K562 (cell line): Measurements from ENCODE around the gene ARRB2. TPM values are rescaled to one million over a fixed set of nuclear protein-coding genes. Genes with fewer than 3 reads are reported as not detected.
A peak's percentile ranks its signal among the peaks of the same experiment; 100 is the strongest.
"Not testable (repeated sequence)": the region's sequence is repeated elsewhere in the genome, so short reads cannot be mapped to it uniquely, and the experiment has no call there.

Source experiments
- ATAC-seq: fragments of 200-7000 bp; cut with Tn5 transposase; 3 replicates; pipeline ENCODE4 v1.9.1; 2020; ENCODE audit warnings: moderate library complexity
- BruUV-seq: library from RNA; stranded (reverse); fragments of 400-500 nt; replicated peaks from 2 replicates; lab custom pipeline; 2021; lab: Mats Ljungman, UMichigan
- CTCF ChIA-PET: fragments of 300-600 bp; formaldehyde crosslinking; extraction: SDS; loops from one replicate; lab custom pipeline; 2021; ENCODE audit warnings: low intra/inter-chr PET ratio; lab: Yijun Ruan, JAX
- POLR2A ChIA-PET: fragments of 300-600, 350-650 bp; sonication (Branson Sonifier 250); formaldehyde crosslinking; extraction: SDS; loops from one replicate; lab custom pipeline; 2021; ENCODE audit warnings: antibody characterized with exemption, inconsistent platforms; lab: Yijun Ruan, JAX
- DNase-seq, 4 experiments: peaks; one replicate each; pipeline versions ENCODE4 v3.0.0 to v3.0.0-alpha.2; 2011 to 2018; ENCODE audit warnings: low spot score in 3 of 4, mixed read lengths in 3 of 4; ENCODE audit errors: extremely low read depth in 1 of 4
- FAIRE-seq: peaks from 2 replicates; lab custom pipeline; 2011; peaks lifted over from hg19 to GRCh38; lab: Jason Lieb, UNC
- H2AFZ ChIP-seq: 2 replicates; pipeline ENCODE4 v1.6.0; 2011; ENCODE audit warnings: low read depth, low read length, control low read depth, inconsistent platforms
- H3K27ac ChIP-seq: fragments of 200-600 bp; 3 replicates; pipeline ENCODE4 v1.8.0; 2011; ENCODE audit warnings: low read depth, mild to moderate bottlenecking, control low read depth, inconsistent platforms, low read length, moderate library complexity, mixed read lengths; ENCODE audit errors: extremely low read depth
- H3K27me3 ChIP-seq, 2 experiments: fragments of 300-600 bp in 1 of 2; 2 replicates in 1 of 2; 3 replicates in 1 of 2; pipeline versions ENCODE4 v1.6.0 to v1.8.0; 2011; ENCODE audit warnings: inconsistent platforms in 2 of 2, low read length in 2 of 2, mild to moderate bottlenecking in 1 of 2, mixed read lengths in 1 of 2, moderate library complexity in 1 of 2; ENCODE audit not compliant: control insufficient read depth in 2 of 2, insufficient read depth in 2 of 2
- H3K36me3 ChIP-seq: fragments of 300-600 bp; 3 replicates; pipeline ENCODE4 v1.8.0; 2011; ENCODE audit warnings: mild to moderate bottlenecking, low read length, inconsistent platforms; ENCODE audit not compliant: control insufficient read depth, insufficient read depth
- H3K4me1 ChIP-seq, 2 experiments: fragments of 200-600 bp in 1 of 2; replicated peaks in 1 of 2; 2 replicates in 1 of 2; 3 replicates in 1 of 2; pipeline versions ENCODE4 v1.5.1 to v1.8.0; 2011; ENCODE audit warnings: inconsistent platforms in 2 of 2, low read length in 2 of 2, mild to moderate bottlenecking in 1 of 2, mixed read lengths in 1 of 2, moderate library complexity in 1 of 2; ENCODE audit not compliant: control insufficient read depth in 2 of 2, insufficient read depth in 2 of 2
- H3K4me2 ChIP-seq: 2 replicates; pipeline ENCODE4 v1.6.1; 2011; ENCODE audit warnings: low read length, control low read depth, inconsistent platforms, mixed read lengths; ENCODE audit not compliant: insufficient read depth
- H3K4me3 ChIP-seq: fragments of 200-600 bp; sonication (generic), shearing (Covaris generic); 2 replicates; pipeline ENCODE4 v1.5.1; 2016; ENCODE audit warnings: control low read depth, inconsistent platforms
- H3K79me2 ChIP-seq: fragments of 200-600 bp; 3 replicates; pipeline ENCODE4 v1.8.0; 2011; ENCODE audit warnings: low read length, inconsistent platforms; ENCODE audit not compliant: control insufficient read depth, insufficient read depth
- H3K9ac ChIP-seq, 2 experiments: 2 replicates each; pipeline versions ENCODE4 v1.6.0 to v1.6.1; 2011; ENCODE audit warnings: low read depth in 2 of 2, low read length in 2 of 2, control low read depth in 1 of 2, inconsistent platforms in 1 of 2, mild to moderate bottlenecking in 1 of 2, mixed read lengths in 1 of 2; ENCODE audit not compliant: insufficient read depth in 1 of 2
- H3K9me1 ChIP-seq: one replicate; pipeline ENCODE4 v1.6.0; 2011; ENCODE audit warnings: inconsistent platforms, mild to moderate bottlenecking, low read length, moderate library complexity; ENCODE audit not compliant: control insufficient read depth, insufficient read depth
- H3K9me3 ChIP-seq: replicated peaks from 2 replicates; pipeline ENCODE4 v1.5.1; 2011; ENCODE audit warnings: low read depth, low read length, inconsistent platforms; ENCODE audit not compliant: control insufficient read depth, insufficient read depth
- H4K20me1 ChIP-seq: replicated peaks from 2 replicates; pipeline ENCODE4 v1.6.1; 2011; ENCODE audit warnings: low read length, inconsistent platforms, mixed read lengths; ENCODE audit not compliant: control insufficient read depth, insufficient read depth
- ARID1B ChIP-seq: fragments of 450-650 bp; IDR thresholded peaks from 2 replicates; pipeline ENCODE4 v1.6.1; 2016; ENCODE audit warnings: antibody characterized with exemption, mild to moderate bottlenecking, inconsistent platforms
- EHMT2 ChIP-seq: fragments of 450-650 bp; IDR thresholded peaks from 2 replicates; pipeline ENCODE4 v1.6.1; 2018; ENCODE audit warnings: antibody characterized with exemption
- HCFC1 ChIP-seq: IDR thresholded peaks from 2 replicates; pipeline ENCODE4 v1.6.1; 2012; ENCODE audit warnings: low read depth, low read length, improper control_type of control experiment
- LARP7 ChIP-seq: fragments of 450-650 bp; IDR thresholded peaks from 2 replicates; pipeline ENCODE4 v1.6.1; 2016
- MAZ ChIP-seq, 2 experiments: fragments of 450-650 bp in 1 of 2; sonication (generic) in 1 of 2; formaldehyde crosslinking; IDR thresholded peaks in 1 of 2; conservative IDR thresholded peaks in 1 of 2; 2 replicates each; pipeline versions ENCODE4 v1.4.0 to v1.5.0; 2020; ENCODE audit warnings: mild to moderate bottlenecking in 1 of 2, missing genetic modification reagents in 1 of 2
- ZNF444 ChIP-seq: fragments of 250-450 bp; sonication (Bioruptor Pico); IDR thresholded peaks from 2 replicates; pipeline ENCODE4 v1.4.0; 2020; ENCODE audit warnings: mild to moderate bottlenecking, moderate library complexity
- ZNF76 ChIP-seq: fragments of 250-450 bp; sonication (Bioruptor Pico); IDR thresholded peaks from 2 replicates; pipeline ENCODE4 v1.4.0; 2020; ENCODE audit warnings: mild to moderate bottlenecking, moderate library complexity, borderline replicate concordance
- WGBS: fragments of 100-300 bp; shearing (Covaris generic); methylation state at CpG from one replicate; pipeline ENCODE4 v1.1.6; 2016; ENCODE audit warnings: low coverage, mixed read lengths; ENCODE audit not compliant: insufficient coverage; ENCODE audit errors: missing lambda C conversion rate; 5-methylcytosine and 5-hydroxymethylcytosine counted together
- in situ Hi-C: fragments of 300-500 bp; cut with MboI; formaldehyde crosslinking; loops from 4 replicates; pipeline ENCODE4 v1.15.0; 2018; ENCODE audit warnings: inconsistent platforms, mixed read lengths
- intact Hi-C: fragments of 100-400 bp; cut with micrococcal nuclease; formaldehyde crosslinking; loops from 2 replicates; pipeline ENCODE4 v1.14.2; 2022
- polyA plus RNA-seq, 8 experiments: library from polyadenylated mRNA; depleted of rRNA in 4 of 8; stranded (reverse) in 5 of 8; unstranded in 3 of 8; fragments of >200 nt; fragmentation: Nextera tagmentation in 2 of 8; fragmentation: Illumina TruSeq in 1 of 8; extraction: Ambion mirVana in 2 of 8; extraction: Trizol in 1 of 8; gene quantifications; 2 replicates each; pipeline versions ENCODE4 v1.2.1 to v1.2.3, GENCODE V29; 2011 to 2014; ENCODE audit warnings: inconsistent platforms in 1 of 8, missing spikeins in 1 of 8
- total RNA-seq, 7 experiments: library from RNA; depleted of rRNA in 6 of 7; stranded (reverse); fragments of >200 nt in 6 of 7; fragmentation: Illumina TruSeq in 2 of 7; extraction: Trizol in 2 of 7; gene quantifications; 2 replicates each; pipeline versions ENCODE4 v1.2.1 to v1.2.3, GENCODE V29; 2011 to 2021; ENCODE audit warnings: low replicate concordance in 1 of 7
- TF ChIP-seq, protein P1 (sequence below): sonication (generic); formaldehyde crosslinking; IDR thresholded peaks from 2 replicates; pipeline ENCODE4 v1.8.0; 2022; ENCODE audit warnings: mild to moderate bottlenecking, low read depth, missing genetic modification reagents

Gene ARRB2
- total and polyA plus RNA-seq, 9 of the 15 experiments (the other 6 are each of a cell fraction or from before 2014, with no cell fraction given), result 0.79 to 15.3 (median 8.8) TPM

DNA sequence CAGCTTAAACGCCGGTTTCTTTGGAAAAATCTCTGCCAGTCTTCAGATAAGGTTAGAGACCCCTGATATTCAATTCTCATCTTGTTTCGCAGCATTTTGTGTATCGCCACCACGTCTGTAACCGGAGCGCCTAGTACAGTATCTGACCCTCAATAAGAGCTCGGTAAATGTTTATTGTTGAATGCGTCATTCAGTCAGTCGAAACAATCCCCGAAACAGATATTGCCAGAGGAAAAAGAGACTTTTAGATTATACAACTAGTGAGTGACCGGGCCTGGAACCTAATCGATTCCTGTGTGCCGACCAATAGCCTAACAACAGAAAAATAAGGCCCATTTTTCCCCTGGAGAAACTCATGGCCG is 7.1 kb upstream of the ARRB2 start (continued):
- TF ChIP-seq, protein P1, sequence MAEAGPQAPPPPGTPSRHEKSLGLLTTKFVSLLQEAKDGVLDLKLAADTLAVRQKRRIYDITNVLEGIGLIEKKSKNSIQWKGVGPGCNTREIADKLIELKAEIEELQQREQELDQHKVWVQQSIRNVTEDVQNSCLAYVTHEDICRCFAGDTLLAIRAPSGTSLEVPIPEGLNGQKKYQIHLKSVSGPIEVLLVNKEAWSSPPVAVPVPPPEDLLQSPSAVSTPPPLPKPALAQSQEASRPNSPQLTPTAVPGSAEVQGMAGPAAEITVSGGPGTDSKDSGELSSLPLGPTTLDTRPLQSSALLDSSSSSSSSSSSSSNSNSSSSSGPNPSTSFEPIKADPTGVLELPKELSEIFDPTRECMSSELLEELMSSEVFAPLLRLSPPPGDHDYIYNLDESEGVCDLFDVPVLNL (CRISPR knock-in tag), result no peak
- no peak for TF ChIP-seq ZNF444 (CRISPR knock-in tag)
- no peak for TF ChIP-seq EHMT2
- TF ChIP-seq MAZ (CRISPR knock-in tag; conservative IDR thresholded peaks at IDR 0.05 in 1 of 2, IDR thresholded peaks at IDR 0.05 in 1 of 2), result no peak
- no peak for TF ChIP-seq HCFC1
- TF ChIP-seq ZNF76 (CRISPR knock-in tag), result no peak

GRCh38 chr17:4704574-4704907 is 5.9 kb upstream of the ARRB2 start:
- Histone ChIP-seq H2AFZ (peak overlapping the region; percentile 95; the same call in 1 of the 2 replicates), H3K4me2 (peak overlapping the region; percentile 87), H3K4me3 (peak overlapping the region; percentile 100), H3K79me2 (peaks cover 49% of the 10 kb centered on the region), H3K27ac (peak overlapping the region; percentile 86), H3K9ac (peak overlapping the region; percentile 84 to 99), H3K4me1 (peaks cover 12% of the 10 kb centered on the region in 2 experiments; a peak in 4 of 5 replicates), H3K36me3 (peaks cover 17% of the 10 kb centered on the region; the same call in 2 of the 3 replicates)
- 12% methylated on average over 8 of the region's 14 CpGs for WGBS
- H3K9me1 ChIP-seq, BruUV-seq, FAIRE-seq, H3K9me3 ChIP-seq, H4K20me1 ChIP-seq, CTCF ChIA-PET, DNase-seq, H3K27me3 ChIP-seq, in situ Hi-C loops: not testable (repeated sequence)
- intact Hi-C loops, result loop anchor here (10.0 kb wide), 1 partner anchor 140 kb away; the partner anchor contains the start of gene GGT6
- TF ChIP-seq ARID1B, result 0 out of 2 replicates have a peak, but pooled peaks have one; percentile 2
- TF ChIP-seq LARP7, result peak; percentile 67; the same call in 1 of the 2 replicates
- POLR2A ChIA-PET, result interaction anchor here (1.4 kb wide), 1 partner anchor 40 kb away, joined by 3 read pairs; no protein-coding TSS in a partner anchor
- peak; percentile 12; the same call in 1 of the 3 replicates for ATAC-seq
